Fibroblast of lung (primary cell): ENCODE data around the gene ADAMTSL1. TPM values are rescaled to one million over a fixed set of nuclear protein-coding genes. Genes with fewer than 3 reads are reported as not detected.

Experiments
- DNase-seq, 2 donors: peaks; one replicate each; pipeline versions ENCODE4 v3.0.0 to v3.0.0-alpha.2; 2010; ENCODE audit warnings: low read depth in 2 of 2
- H2AFZ ChIP-seq: 2 replicates; pipeline ENCODE4 v1.5.1; 2012; ENCODE audit warnings: low read length, control low read depth, inconsistent platforms
- H3K27ac ChIP-seq: 2 replicates; pipeline ENCODE4 v1.5.1; 2011; ENCODE audit warnings: low read length, control low read depth; ENCODE audit not compliant: insufficient read depth
- H3K27me3 ChIP-seq: 2 replicates; pipeline ENCODE4 v1.5.1; 2011; ENCODE audit warnings: mild to moderate bottlenecking, low read length; ENCODE audit not compliant: control insufficient read depth, insufficient read depth
- H3K36me3 ChIP-seq: 2 replicates; pipeline ENCODE4 v1.5.1; 2011; ENCODE audit warnings: low read length; ENCODE audit not compliant: control insufficient read depth, insufficient read depth
- H3K4me1 ChIP-seq: 2 replicates; pipeline ENCODE4 v1.5.1; 2011; ENCODE audit warnings: low read length; ENCODE audit not compliant: control insufficient read depth, insufficient read depth; ENCODE audit errors: extremely low read depth
- H3K4me2 ChIP-seq: 2 replicates; pipeline ENCODE4 v1.5.1; 2011; ENCODE audit warnings: low read length, control low read depth; ENCODE audit not compliant: insufficient read depth; ENCODE audit errors: extremely low read depth
- H3K4me3 ChIP-seq, 4 experiments: fragments of 200-600 bp in 1 of 4; sonication (generic) in 1 of 4; replicated peaks in 1 of 4; 2 replicates each; pipeline ENCODE4 v1.5.1; 2011 to 2016; ENCODE audit warnings: low read length in 4 of 4, low read depth in 3 of 4, mild to moderate bottlenecking in 3 of 4, control low read depth in 2 of 4, inconsistent platforms in 1 of 4, mixed read lengths in 1 of 4; ENCODE audit not compliant: insufficient read depth in 1 of 4; ENCODE audit errors: control extremely low read depth in 1 of 4
- H3K79me2 ChIP-seq: 2 replicates; pipeline ENCODE4 v1.5.1; 2012; ENCODE audit warnings: mild to moderate bottlenecking, low read length, inconsistent platforms; ENCODE audit not compliant: control insufficient read depth, insufficient read depth
- H3K9ac ChIP-seq: 2 replicates; pipeline ENCODE4 v1.5.1; 2011; ENCODE audit warnings: mild to moderate bottlenecking, low read length, control low read depth; ENCODE audit not compliant: insufficient read depth
- H3K9me3 ChIP-seq: 2 replicates; pipeline ENCODE4 v1.5.1; 2012; ENCODE audit warnings: low read depth, low read length; ENCODE audit not compliant: control insufficient read depth, insufficient read depth
- H4K20me1 ChIP-seq: 2 replicates; pipeline ENCODE4 v1.5.1; 2011; ENCODE audit warnings: low read length; ENCODE audit not compliant: control insufficient read depth, insufficient read depth; ENCODE audit errors: extremely low read depth
- CTCF ChIP-seq, 2 donors: IDR thresholded peaks in 1 of 2; conservative IDR thresholded peaks in 1 of 2; 1 replicate in 1 of 2; 2 replicates in 1 of 2; pipeline ENCODE4 v1.5.1; 2011 to 2012; ENCODE audit warnings: low read length in 2 of 2, control low read depth in 1 of 2, inconsistent platforms in 1 of 2, low read depth in 1 of 2, mild to moderate bottlenecking in 1 of 2
- EZH2 ChIP-seq: IDR thresholded peaks from 2 replicates; pipeline ENCODE4 v1.5.1; 2012; ENCODE audit warnings: low read length, control low read depth, mild to moderate bottlenecking; ENCODE audit errors: missing control alignments
- polyA plus RNA-seq, 2 donors: library from polyadenylated mRNA; depleted of rRNA in 1 of 2; stranded (reverse) in 1 of 2; unstranded in 1 of 2; fragments of >200 nt; gene quantifications; 2 replicates each; pipeline ENCODE4 v1.2.1, GENCODE V29; 2011 to 2012; ENCODE audit warnings: missing spikeins in 1 of 2
- total RNA-seq: library from RNA; depleted of rRNA; stranded (reverse); fragments of >200 nt; gene quantifications from 2 replicates; pipeline ENCODE4 v1.2.1, GENCODE V29; 2014

The ADAMTSL1 gene
- total and polyA plus RNA-seq, 2 donors (not counting 1 experiment from before 2014, with no cell fraction given), result 19.3 to 27.9 TPM

- Histone ChIP-seq H3K4me2 (no peak overlapping the region), H2AFZ (no peak overlapping the region), H3K9me3 (no peaks in the 10 kb centered on the region), H3K27me3 (no peaks in the 10 kb centered on the region), H3K4me3 (no peak overlapping the region), H3K27ac (no peak overlapping the region), H3K4me1 (no peaks in the 10 kb centered on the region), H3K9ac (no peak overlapping the region), H3K36me3 (no peaks in the 10 kb centered on the region), H3K79me2 (no peaks in the 10 kb centered on the region), H4K20me1 (no peaks in the 10 kb centered on the region)
- peak; percentile 39 to 40 for DNase-seq
- TF ChIP-seq EZH2 (no peak), CTCF (conservative IDR thresholded peaks at IDR 0.05 in 1 of 2, IDR thresholded peaks at IDR 0.05 in 1 of 2; ENCODE audit: low read depth in 1 of 2, low read length in 2 of 2) (no peak)
Measured at GRCh38 chr9:18610956-18611355, 137.0 kb downstream of the ADAMTSL1 start.

- H3K79me2 ChIP-seq, result no peaks in the 10 kb centered on the region
- no peaks in the 10 kb centered on the region for H3K27me3 ChIP-seq
- TF ChIP-seq CTCF (conservative IDR thresholded peaks at IDR 0.05 in 1 of 2, IDR thresholded peaks at IDR 0.05 in 1 of 2; ENCODE audit: low read depth in 1 of 2, low read length in 2 of 2) (no peak), EZH2 (no peak)
- no peaks in the 10 kb centered on the region for H3K4me1 ChIP-seq
- H4K20me1 ChIP-seq, result no peaks in the 10 kb centered on the region
- no peak overlapping the region for H3K4me3 ChIP-seq
- H2AFZ ChIP-seq, result no peak overlapping the region
- H3K27ac ChIP-seq, result no peak overlapping the region
- no peak overlapping the region for H3K9ac ChIP-seq
- no peak overlapping the region for H3K4me2 ChIP-seq
- H3K9me3 ChIP-seq, result no peaks in the 10 kb centered on the region
- H3K36me3 ChIP-seq, result no peaks in the 10 kb centered on the region
- DNase-seq, result no peak
Measured at GRCh38 chr9:18611971-18612370, 138.0 kb downstream of the ADAMTSL1 start.

GRCh38 chr9:18614116-18614515 lies 140.2 kb downstream of the ADAMTSL1 start:
- Histone ChIP-seq H3K79me2 (no peaks in the 10 kb centered on the region), H3K4me1 (no peaks in the 10 kb centered on the region), H3K36me3 (no peaks in the 10 kb centered on the region), H2AFZ (no peak overlapping the region), H3K27me3 (no peaks in the 10 kb centered on the region), H3K9me3 (no peaks in the 10 kb centered on the region), H3K9ac (no peak overlapping the region), H3K27ac (no peak overlapping the region), H4K20me1 (no peaks in the 10 kb centered on the region), H3K4me3 (no peak overlapping the region), H3K4me2 (no peak overlapping the region)
- TF ChIP-seq CTCF (conservative IDR thresholded peaks at IDR 0.05 in 1 of 2, IDR thresholded peaks at IDR 0.05 in 1 of 2; ENCODE audit: low read depth in 1 of 2, low read length in 2 of 2) (no peak), EZH2 (no peak)
- no peak for DNase-seq
